HS-27A (cell line): ENCODE results near the gene EDIL3.

Experiments used
- DNase-seq: peaks from one replicate; pipeline ENCODE4 v3.0.0-alpha.2; 2012; ENCODE audit warnings: low read depth, missing footprints

EDIL3 gene, protein sequence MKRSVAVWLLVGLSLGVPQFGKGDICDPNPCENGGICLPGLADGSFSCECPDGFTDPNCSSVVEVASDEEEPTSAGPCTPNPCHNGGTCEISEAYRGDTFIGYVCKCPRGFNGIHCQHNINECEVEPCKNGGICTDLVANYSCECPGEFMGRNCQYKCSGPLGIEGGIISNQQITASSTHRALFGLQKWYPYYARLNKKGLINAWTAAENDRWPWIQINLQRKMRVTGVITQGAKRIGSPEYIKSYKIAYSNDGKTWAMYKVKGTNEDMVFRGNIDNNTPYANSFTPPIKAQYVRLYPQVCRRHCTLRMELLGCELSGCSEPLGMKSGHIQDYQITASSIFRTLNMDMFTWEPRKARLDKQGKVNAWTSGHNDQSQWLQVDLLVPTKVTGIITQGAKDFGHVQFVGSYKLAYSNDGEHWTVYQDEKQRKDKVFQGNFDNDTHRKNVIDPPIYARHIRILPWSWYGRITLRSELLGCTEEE

DNA sequence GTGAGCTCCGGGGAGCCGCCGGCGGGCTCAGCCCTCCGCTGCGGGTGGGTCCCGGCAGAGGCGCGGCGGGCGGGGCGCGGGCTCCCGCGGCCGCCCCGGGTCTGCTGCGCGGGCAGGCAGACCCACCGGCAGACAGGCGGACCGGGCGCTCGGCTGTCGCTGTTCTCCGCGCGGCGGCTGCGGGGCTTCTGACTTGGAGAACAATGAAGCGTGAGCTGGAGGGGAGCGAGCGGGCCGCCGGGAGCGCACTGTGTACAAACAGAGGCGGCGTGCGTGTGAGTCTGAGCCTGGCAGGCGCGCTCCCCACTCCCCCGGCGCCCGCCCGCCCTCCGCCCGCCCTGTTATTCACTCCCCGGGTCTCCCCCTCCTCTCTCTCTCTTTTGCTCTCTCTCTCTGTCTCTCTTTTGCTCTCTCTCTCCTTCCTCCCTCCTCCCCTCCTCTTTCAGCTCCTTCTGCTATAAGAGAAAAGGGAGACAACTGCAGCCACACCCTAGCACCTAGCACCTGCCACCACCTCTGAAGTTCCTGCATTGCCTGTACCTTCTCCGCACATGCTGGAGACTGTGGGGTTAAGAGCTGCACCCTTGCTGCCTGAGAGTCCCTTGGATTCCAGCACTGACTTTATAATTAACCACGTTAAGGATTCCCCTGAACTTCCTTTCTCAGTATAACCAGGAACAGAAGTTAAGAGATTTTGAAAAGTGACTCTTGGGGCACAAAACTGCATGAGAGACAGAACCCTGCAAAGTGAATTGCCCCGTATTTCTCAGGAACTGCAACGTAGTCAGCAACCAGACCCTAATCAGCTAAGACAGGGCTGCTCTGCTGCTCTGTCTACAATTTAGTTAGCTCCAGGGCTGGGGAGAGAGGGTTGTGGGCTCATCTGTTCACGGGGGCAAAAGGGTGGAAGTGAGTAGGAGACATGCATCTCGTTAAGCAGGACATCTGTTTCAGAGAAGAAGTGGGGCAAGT, at the start of gene EDIL3:
EDIL3 (minus strand) TSS at position 277 of the 972 bp plus-strand sequence. CDS start 506 bp downstream, outside the sequence.
- DNase-seq = no peak

DNA sequence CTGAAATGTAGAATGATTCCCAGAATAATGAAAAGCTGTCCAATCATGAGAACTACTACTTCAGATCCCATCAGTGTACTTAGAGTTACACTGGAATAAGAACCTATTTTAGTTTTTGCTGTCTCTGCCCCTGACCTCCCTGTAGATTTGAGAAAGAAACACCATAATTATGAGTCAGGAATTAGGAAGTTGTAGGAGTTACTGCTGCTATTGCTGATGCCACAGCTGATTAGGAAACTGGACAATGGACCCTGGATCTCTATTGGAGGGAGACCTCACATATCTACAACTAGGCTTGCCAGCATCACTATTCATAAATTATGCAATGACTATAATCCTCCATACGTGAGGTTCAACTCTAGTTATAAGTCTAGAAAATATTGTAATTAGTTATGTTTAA, 48.8 kb upstream of the EDIL3 start:
- no peak for DNase-seq

DNA sequence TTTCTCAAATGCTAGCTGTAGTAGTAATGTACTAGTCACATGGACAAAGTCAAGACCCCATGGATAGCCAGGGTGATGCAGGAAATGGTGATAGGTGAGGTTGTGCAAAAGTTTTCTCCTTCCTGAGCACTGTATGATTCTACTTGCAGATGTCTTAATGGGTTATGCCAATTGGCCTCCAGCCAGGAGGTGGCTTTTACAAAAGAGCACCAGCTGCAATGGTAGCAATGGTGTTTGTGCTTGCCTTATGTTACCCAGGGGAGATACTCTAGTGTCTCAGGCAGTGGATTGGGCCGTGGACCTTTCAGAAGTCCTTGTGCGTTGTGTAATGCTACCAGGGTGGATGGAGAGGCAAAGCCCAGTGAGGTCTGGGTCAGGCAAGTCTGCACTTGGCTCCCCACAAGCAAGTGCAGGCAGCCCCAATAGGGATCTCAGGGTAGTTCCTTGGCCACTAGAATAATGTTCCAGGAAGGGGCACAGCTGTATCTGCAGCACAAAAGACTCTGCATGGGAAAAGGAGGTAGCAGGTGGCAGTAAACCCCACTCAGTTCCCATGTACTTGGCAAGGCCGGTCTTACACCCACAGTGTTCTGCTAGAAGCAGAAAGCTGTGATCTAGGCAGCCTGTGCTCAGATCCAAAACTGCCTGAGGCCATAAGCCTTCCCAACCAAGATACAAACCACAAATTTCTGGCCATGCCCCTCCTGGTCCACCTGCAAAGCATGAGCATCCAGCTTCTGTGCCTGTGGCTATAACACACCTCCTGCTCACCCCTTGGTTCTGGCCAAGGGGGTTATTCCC, 46.4 kb upstream of the EDIL3 start:
- DNase-seq = no peak

DNA sequence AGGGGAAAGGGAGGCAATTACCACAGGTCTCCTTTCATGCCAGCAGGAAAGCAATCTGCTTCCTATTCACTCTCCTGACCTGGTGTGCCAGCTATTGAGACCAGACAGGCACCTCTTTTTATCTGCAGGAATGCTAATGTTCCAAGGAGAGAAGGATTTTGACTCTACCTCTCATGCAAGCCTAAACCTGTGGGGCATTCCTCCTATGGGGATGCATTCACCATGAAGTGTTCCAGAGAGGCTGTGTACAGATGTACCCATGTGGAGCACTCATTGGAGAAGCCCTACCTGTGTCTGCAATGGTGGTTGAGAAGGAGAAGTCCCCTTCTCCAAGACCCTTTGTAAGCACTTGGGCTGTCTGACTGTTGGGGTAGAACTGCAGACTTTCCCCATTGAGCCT, 45.4 kb upstream of the EDIL3 start:
- DNase-seq = no peak

DNA sequence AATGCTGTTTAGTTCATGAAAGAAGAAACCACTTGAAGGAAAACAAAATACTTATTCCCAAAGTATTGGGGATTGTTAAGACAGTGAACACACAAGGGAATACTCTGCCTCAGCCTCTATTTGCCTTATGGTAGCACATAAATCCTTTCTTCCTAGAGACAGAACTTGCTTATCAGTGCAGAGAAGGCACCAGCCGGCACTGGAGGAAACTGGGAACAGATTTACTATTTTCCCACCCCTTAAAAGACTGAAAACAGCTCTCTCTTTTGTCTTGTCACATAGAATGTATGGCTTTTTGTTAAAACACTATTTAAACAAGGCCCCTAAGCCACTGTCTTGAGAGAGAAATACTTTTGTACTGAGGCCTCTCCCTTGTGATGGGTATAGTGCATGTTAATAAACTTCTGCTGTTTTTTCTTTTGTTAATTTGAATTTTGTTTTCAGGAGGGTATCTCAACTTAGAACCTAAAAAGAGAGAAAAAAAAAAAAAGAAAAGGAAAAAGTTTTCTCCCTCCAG, 40.7 kb upstream of the EDIL3 start:
- no peak for DNase-seq

DNA sequence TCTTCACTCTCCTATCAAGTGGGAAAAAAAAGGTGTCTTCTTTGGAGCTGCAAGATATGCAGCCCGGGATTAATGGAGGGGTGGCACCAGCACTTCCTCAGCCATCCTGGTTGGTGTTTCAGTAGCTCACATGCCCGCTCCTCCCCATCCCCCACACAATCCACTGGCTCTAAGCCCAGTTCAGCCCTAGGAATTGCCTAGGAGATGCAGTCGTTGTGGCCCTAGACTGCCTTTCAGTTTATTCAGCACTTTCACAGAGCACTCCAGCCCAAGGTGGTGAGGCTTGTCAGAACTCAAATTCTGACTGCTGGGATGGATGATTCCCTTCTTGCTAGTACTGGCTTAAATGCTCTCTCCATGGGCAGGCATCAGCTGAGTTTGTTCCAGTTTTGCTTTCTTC, 35.1 kb upstream of the EDIL3 start:
- DNase-seq = no peak

DNA sequence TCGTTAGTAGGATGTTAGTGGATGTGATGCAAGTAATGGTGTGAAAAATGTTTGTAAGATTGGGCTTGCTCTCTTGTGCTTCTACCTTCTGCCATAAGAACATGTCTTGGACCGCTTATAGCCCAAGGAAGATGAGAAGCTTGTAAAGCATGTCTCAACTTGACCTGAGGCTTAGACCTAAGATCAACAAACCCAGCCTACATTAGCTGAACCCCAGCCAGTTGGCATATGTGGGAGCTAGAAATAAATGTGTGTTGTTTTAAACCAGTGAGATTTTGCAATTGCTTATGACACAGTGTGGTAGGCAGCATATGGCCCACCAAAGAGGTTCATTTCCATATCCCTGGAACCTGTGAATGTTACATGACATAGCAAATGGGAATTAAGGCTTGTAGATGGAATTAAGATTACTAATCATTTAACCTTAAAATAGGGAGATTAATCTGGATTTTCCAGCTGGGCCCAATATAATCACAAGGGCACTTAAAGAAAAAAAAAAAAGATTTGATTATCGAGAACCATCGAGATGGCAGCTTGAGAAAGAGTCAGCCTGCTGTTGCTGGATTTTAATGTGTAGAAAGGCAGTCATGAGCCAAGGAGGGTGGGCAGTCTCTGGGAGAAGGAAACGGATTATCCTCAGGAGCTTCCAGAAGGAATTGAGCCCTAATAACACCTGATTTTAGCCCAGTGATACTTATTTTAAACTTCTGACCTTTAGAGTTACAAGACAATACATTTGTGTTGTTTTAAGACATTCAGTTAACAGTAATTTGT, 27.3 kb upstream of the EDIL3 start:
- no peak for DNase-seq

DNA sequence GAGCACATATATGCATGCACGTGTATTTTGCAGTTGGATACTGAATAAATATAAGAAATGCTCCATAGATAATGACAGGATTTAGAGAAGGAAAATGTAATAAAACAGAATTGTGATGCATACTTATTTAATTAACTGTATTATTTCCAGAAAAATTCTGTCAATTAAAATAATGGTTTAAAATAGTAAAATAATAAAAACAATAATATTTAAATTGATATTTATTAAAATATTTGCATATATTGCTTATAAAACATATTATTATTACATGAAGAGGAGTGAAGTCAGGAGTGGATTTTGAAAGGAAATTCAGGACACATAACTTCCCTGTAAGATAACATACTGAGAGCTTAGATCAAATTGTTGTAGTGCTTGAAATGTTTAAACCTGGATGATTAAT, 21.4 kb upstream of the EDIL3 start:
- DNase-seq = no peak

DNA sequence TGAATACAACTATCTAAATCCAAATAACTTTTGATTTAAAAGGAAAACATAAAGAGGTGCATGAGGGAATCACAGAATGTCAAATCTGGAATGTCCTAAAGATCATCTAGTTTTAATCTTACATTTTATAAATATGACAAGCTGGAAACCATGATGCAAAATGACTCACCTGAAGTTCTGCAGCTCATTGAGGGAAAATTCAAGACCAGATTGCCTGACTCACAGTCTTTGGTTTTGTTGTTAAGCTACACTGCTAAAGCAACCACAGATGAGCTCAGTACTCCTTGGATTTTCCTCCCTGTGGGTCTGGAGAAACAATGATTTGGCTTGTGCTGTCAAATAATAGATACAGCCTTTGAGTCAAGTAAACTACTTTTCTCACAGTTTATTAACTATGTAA, 19.1 kb upstream of the EDIL3 start:
- no peak for DNase-seq

DNA sequence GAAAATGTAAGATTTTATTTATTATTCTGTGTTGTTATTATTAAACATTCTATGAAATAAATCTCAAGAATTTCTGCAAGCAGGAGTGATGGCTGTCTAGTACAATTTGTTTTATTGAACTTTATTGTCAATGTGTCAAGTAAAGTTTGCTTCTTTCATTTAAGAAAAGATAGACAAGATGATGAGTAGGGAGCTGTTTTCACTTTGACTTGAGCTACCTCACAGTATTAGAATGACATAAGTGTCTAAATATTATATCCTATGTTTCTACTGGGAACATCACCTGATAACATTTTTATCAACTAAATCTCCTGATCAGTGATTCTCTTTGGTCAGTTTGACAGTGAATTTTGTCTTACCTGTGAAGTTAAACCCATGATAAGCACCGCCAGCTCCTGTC, 12.7 kb upstream of the EDIL3 start:
- no peak for DNase-seq

DNA sequence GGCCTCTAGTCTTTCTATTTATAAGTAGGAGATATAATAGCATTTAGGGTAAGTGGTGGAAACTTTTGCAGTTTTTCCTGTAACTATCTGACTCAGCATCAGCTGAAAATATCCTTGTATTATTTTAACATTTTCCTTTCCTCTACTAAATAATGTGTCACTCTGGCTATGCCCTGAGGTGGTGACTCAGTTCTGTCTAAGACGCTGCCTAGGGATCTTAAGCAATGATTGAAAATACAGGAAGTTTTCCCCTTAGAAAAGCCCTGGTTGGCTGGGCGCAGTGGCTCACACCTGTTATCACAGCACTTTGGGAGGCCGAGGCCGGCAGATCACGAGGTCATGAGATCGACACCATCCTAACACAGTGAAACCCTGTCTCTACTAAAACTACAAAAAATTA, 9.3 kb upstream of the EDIL3 start:
- DNase-seq = no peak

DNA sequence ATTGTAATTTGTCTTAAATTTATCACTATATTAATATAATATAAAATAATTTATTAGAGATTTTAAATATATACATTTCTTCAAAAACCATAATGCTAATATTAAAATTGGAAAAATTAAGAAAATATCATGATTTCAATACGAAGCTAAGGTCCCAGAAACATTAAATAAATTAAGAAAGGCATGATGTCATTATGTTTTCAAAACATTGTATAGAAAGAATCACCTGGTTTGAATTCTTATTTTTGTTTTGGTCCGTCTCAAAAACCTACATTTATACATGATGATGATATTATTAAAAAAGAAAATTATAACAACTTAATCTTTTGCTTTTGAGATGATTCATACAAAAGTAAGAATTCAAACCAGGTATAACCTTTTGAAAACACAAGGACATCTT, 8.2 kb upstream of the EDIL3 start:
- no peak for DNase-seq

DNA sequence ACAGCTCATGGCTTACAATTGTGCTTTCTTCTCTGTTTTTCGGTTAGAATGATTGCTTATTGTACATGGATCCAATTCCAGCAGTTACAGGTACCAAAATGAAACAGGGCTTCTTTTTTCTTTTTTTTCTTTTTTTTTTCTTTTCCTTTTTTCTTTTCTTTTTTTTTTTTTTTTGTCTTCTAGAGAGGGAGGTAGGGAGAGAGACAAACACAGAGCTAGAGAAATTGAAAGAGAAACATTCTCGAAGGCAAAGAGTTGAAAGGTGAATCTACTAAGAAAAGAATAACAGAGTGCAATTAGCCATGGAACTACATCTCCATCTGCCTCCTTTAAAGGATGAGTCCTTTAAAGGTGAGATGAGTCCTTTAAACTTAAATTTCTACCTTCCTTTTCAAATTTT, 1.0 kb upstream of the EDIL3 start:
- no peak for DNase-seq

DNA sequence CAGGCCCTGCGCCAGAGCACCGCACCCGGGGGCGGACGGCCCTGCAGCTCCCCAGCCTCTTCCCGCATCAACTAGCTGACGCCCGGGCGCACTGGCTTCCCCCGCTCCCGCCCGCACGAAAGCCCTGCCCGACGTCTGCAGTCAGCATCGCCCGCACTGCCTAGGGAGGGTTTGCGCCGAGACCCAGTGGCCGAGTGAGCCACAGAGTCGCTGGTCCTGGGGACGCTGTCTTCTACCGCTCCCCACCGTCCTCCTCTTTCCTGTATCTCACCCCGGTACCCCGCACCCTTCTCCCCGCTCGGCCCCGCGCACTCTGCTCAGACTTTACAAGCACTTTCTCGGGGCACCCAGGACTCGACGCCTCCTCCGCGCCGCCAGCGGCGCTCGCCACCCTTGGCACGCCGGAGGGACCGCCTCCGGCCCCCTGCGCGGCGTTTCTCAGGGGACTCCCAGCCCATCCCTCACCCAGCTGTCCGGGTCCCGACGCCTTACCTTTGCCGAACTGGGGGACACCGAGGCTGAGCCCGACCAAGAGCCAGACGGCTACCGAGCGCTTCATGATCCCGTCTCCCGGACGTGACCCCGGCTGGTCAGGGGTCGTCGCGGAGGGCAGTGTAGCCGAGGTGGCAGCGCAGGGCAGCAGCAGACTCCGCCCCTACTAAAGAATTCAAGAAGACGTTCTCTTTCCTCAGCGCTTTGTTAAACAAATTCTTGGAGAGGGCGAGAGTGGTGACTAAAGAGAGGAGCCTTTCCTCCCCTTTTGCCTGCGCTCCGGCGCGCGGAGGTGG, 670 bp downstream of the EDIL3 start:
- DNase-seq = no peak

DNA sequence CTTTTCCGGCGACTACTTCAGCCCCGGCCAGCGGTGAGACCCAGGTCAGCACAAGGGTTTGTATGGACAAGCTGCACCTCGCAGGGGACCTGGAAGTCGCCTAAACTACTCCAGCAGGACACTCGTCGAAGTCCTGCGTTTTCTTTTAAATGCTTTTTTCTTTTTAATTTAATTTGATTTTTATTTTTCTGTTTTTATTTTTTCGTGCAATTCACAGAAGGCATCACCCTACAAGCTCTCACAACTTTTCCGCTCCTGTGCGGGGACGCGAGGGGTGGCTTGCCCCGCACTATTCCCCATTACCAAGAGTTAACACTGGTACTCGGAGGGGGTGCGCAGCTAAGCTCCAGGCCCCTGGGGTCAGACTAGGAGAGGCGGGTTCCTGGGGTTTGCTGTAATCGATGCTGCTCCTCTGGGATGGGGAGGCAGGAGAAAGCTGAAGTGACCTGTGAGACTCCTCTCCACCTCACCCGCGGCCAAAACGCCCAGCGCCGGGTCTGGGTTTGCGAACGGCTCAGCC, 1.3 kb downstream of the EDIL3 start:
- DNase-seq = no peak

DNA sequence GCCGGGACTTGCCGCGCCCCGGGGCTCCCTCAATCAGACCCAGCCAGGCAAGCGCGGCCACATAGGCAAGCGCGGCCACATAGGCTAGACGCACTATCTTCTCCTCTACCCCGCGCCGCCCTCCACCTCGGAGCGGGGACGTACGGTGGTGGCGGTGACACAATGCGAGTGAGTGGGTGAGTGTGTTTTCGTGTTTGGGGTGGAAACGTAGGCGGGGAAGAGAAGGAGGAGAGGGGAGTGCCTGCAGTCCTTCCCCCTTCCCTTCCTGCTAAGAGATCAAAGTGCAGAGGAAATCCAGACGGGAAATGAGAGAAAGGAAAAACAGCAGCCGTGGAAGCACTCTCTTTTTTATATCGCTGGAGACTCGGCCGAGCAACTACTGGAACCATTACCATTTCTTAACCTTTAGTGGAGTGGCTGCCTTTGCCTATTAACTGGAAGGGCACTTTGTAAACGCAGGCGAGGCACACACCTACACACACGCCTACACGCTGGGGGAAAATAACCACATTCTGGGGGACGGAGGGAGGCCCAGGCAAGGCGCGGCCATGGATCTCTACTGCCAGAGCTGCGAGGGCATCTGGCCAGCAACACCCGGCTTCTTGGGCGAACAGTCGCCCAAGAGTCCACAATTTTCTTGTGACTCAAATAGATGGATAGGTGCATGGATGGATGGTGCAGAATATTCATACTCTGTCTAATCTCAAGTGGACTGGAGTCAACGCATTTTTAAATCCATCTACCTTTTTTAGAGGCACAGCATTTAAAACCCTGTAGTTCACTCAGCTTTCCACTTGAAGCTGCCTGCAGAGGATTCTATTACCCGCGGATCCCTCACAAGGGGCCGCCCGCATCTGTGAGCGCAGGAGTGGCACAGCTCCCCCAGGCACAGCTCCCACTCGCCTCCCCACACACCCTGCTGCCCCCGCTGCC, 2.1 kb downstream of the EDIL3 start:
- no peak for DNase-seq

DNA sequence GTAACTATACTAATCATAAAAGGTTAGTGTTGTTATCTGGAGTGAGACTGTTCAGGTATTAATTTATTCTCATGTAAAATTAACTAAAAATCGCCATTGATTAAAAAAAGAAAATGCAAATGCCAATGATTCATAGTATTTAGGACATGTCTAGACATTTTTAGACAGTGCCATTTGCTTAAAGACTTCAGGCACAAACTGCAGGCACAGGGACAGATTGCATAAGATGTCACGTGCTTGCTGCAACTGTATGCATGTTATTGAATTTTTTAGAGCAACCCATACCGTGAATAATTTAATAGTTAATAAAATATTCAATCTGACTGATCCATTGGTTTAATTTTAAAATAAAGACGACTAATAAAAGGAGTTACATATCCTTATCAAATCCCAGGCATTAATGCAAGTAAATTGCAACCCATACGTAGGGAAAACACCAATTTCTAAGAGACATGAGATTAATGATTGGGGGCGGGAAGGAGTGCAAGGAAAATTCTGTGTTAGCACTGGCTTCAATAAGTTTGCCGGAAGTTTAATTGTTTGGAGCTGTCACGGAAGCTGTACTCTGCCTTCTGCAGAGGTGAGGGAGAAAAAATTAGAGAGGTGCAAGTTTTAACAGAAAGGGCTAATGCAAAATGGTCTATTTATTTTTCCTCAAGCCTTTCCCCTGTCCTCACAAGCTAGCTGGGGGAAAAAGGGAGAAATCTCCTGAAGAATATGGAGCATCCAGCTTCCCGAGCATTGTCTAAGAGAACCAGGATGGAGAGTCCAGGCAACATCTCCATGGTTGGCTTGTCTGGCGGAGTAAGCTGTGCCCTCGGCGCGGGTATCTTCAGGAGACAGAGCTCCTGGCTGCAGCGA, 2.9 kb downstream of the EDIL3 start:
- no peak for DNase-seq

DNA sequence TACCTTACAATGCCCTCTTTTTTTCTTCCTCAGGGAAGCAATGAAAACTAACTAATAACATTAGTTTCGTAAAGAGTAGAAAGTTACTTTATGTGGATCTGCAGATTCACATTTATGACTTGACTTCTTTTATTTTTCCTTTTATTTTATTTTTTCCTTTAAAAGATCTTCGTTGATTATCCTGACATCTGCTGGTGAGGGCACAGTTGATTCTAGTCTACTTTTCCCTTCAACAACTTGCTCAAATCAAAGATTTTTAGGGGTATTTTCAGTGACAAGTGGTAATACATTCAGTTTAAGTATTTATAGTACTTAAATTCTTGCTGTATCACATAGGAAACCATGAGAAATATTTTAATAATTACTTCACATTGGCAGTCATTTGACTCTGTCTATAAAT, 4.9 kb downstream of the EDIL3 start:
- DNase-seq = no peak
